NCI-H524 treated with DMSO at 0.1 percent for 48 hours (cell line): Measurements from ENCODE around the gene MACROD2.
"Not testable (repeated sequence)": the region's sequence is repeated elsewhere in the genome, so short reads cannot be mapped to it uniquely, and the experiment has no call there.

Experiments used
- DNase-seq: peaks from one replicate; lab custom pipeline; 2025; lab: John Stamatoyannopoulos, UW

MACROD2 gene

GRCh38 chr20:15179381-15179780 lies 1184.1 kb downstream of the MACROD2 start:
- no peak for DNase-seq

GRCh38 chr20:15179781-15180180 lies 1184.5 kb downstream of the MACROD2 start:
- no peak for DNase-seq

- no peak for DNase-seq
Measured at GRCh38 chr20:15185322-15185721, 1190.0 kb downstream of the MACROD2 start.

- no peak for DNase-seq
Measured at GRCh38 chr20:15185913-15186312, 1190.6 kb downstream of the MACROD2 start.

- DNase-seq = no peak
Measured at GRCh38 chr20:15187612-15188011, 1192.3 kb downstream of the MACROD2 start.

GRCh38 chr20:15188415-15188814 lies 1193.1 kb downstream of the MACROD2 start:
- no peak for DNase-seq

GRCh38 chr20:15191082-15191723 lies 1195.9 kb downstream of the MACROD2 start:
- no peak for DNase-seq

- DNase-seq = no peak
Measured at GRCh38 chr20:15195378-15195777, 1200.1 kb downstream of the MACROD2 start.

GRCh38 chr20:15196547-15197255 lies 1201.4 kb downstream of the MACROD2 start:
- DNase-seq = no peak

GRCh38 chr20:15198017-15198416 lies 1202.7 kb downstream of the MACROD2 start:
- not testable (repeated sequence) for DNase-seq

- no peak for DNase-seq
Measured at GRCh38 chr20:15199698-15200097, 1204.4 kb downstream of the MACROD2 start.

GRCh38 chr20:15200147-15200565 lies 1204.8 kb downstream of the MACROD2 start:
- no peak for DNase-seq

GRCh38 chr20:15201602-15202001 lies 1206.3 kb downstream of the MACROD2 start:
- DNase-seq = no peak

- DNase-seq = no peak
Measured at GRCh38 chr20:15204234-15204633, 1208.9 kb downstream of the MACROD2 start.

- DNase-seq = no peak
Measured at GRCh38 chr20:15205028-15205427, 1209.7 kb downstream of the MACROD2 start.

GRCh38 chr20:15205719-15206118 lies 1210.4 kb downstream of the MACROD2 start:
- no peak for DNase-seq

GRCh38 chr20:15209537-15209936 lies 1214.2 kb downstream of the MACROD2 start:
- no peak for DNase-seq

GRCh38 chr20:15214051-15214450 lies 1218.7 kb downstream of the MACROD2 start:
- DNase-seq = no peak

GRCh38 chr20:15220009-15220656 lies 1224.8 kb downstream of the MACROD2 start:
- DNase-seq = no peak

- DNase-seq = no peak
Measured at GRCh38 chr20:15220778-15221565, 1225.7 kb downstream of the MACROD2 start.

- DNase-seq = no peak
Measured at GRCh38 chr20:15222502-15223330, 1227.4 kb downstream of the MACROD2 start.
